ENCODE results near the gene HERC3.

The HERC3 gene

GRCh38 chr4:88591787-88592599 lies at the start of gene HERC3:
Gene HERC3 (plus strand): TSS chr4:88592480. CDS start chr4:88605824, 13,344 bp downstream.
- DNase-seq: peak; percentile 96

GRCh38 chr4:88549815-88550214 lies 42.5 kb upstream of the HERC3 start:
- DNase-seq: no peak

- no peak for DNase-seq
Measured at GRCh38 chr4:88567591-88567990, 24.7 kb upstream of the HERC3 start.

- DNase-seq: no peak
Measured at GRCh38 chr4:88570001-88570400, 22.3 kb upstream of the HERC3 start.

- DNase-seq: no peak
Measured at GRCh38 chr4:88573276-88573980, 18.9 kb upstream of the HERC3 start.

- DNase-seq: no peak
Measured at GRCh38 chr4:88573995-88574394, 18.3 kb upstream of the HERC3 start.

- DNase-seq: no peak
Measured at GRCh38 chr4:88575186-88575585, 17.1 kb upstream of the HERC3 start.

- no peak for DNase-seq
Measured at GRCh38 chr4:88582493-88582892, 9.8 kb upstream of the HERC3 start.

- DNase-seq: no peak
Measured at GRCh38 chr4:88583631-88584470, 8.4 kb upstream of the HERC3 start.

- DNase-seq: no peak
Measured at GRCh38 chr4:88584471-88584900, 7.8 kb upstream of the HERC3 start.

GRCh38 chr4:88585917-88586316 lies 6.4 kb upstream of the HERC3 start:
- DNase-seq: no peak

GRCh38 chr4:88587306-88587705 lies 5.0 kb upstream of the HERC3 start:
- no peak for DNase-seq

GRCh38 chr4:88592600-88593448 lies 544 bp downstream of the HERC3 start:
- DNase-seq: peak; percentile 91

- no peak for DNase-seq
Measured at GRCh38 chr4:88597970-88598660, 5.8 kb downstream of the HERC3 start.

- no peak for DNase-seq
Measured at GRCh38 chr4:88599298-88599697, 7.0 kb downstream of the HERC3 start.

- DNase-seq: no peak
Measured at GRCh38 chr4:88599714-88600113, 7.4 kb downstream of the HERC3 start.

GRCh38 chr4:88600176-88600838 lies 8.0 kb downstream of the HERC3 start:
- DNase-seq: peak; percentile 55

- DNase-seq: no peak
Measured at GRCh38 chr4:88604978-88605678, 12.8 kb downstream of the HERC3 start.

GRCh38 chr4:88605736-88606135 lies 13.5 kb downstream of the HERC3 start:
- peak; percentile 38 for DNase-seq

- DNase-seq: no peak
Measured at GRCh38 chr4:88606832-88607231, 14.6 kb downstream of the HERC3 start.
